Caco-2 (cell line): ENCODE measurements around the gene ENDOG. TPM values are rescaled to one million over a fixed set of nuclear protein-coding genes. Genes with fewer than 3 reads are reported as not detected.
"Not testable (repeated sequence)": the region's sequence is repeated elsewhere in the genome, so short reads cannot be mapped to it uniquely, and the experiment has no call there.

ENCODE experiments used
- BruUV-seq: library from RNA; stranded (reverse); fragments of 400-500 nt; replicated peaks from 2 replicates; lab custom pipeline; 2021; lab: Mats Ljungman, UMichigan
- CTCF ChIA-PET: fragments of 300-600 bp; sonication (Branson Sonifier 250); formaldehyde crosslinking; loops from one replicate; lab custom pipeline; 2022; ENCODE audit warnings: antibody characterized with exemption; lab: Charles Lee
- POLR2A ChIA-PET: fragments of 300-600 bp; sonication (Branson Sonifier 250); formaldehyde crosslinking; loops from one replicate; lab custom pipeline; 2022; ENCODE audit warnings: antibody characterized with exemption; lab: Charles Lee
- DNase-seq, 2 experiments: peaks; one replicate each; pipeline versions ENCODE4 v3.0.0 to v3.0.0-alpha.2; 2020 to 2022
- H3K27me3 ChIP-seq: replicated peaks from 2 replicates; pipeline ENCODE4 v1.6.0; 2011; ENCODE audit warnings: low read length; ENCODE audit not compliant: control insufficient read depth, insufficient read depth
- H3K36me3 ChIP-seq: 2 replicates; pipeline ENCODE4 v1.5.1; 2011; ENCODE audit warnings: low read length; ENCODE audit not compliant: control insufficient read depth, insufficient read depth
- H3K4me1 ChIP-seq: fragments of 250-450 bp; sonication (Bioruptor Pico); 2 replicates; pipeline ENCODE4 v1.5.1; 2020; ENCODE audit warnings: mild to moderate bottlenecking
- H3K4me3 ChIP-seq: 2 replicates; pipeline ENCODE4 v1.5.1; 2011; ENCODE audit warnings: low read depth, mild to moderate bottlenecking, control low read depth, low read length
- H3K9me3 ChIP-seq: fragments of 250-450 bp; sonication (Bioruptor Pico); 2 replicates; pipeline ENCODE4 v1.5.1; 2020; ENCODE audit warnings: mild to moderate bottlenecking, moderate library complexity
- H3K27ac Mint-ChIP-seq: one replicate; pipeline ENCODE4 v1.8.0; 2022; ENCODE audit warnings: mixed read lengths; ENCODE audit not compliant: unreplicated experiment
- H3K27me3 Mint-ChIP-seq: one replicate; pipeline ENCODE4 v1.8.0; 2022; ENCODE audit warnings: mixed read lengths; ENCODE audit not compliant: insufficient read depth, unreplicated experiment
- H3K36me3 Mint-ChIP-seq: one replicate; pipeline ENCODE4 v1.8.0; 2022; ENCODE audit warnings: mild to moderate bottlenecking, mixed read lengths; ENCODE audit not compliant: insufficient read depth, unreplicated experiment
- H3K4me1 Mint-ChIP-seq: one replicate; pipeline ENCODE4 v1.8.0; 2022; ENCODE audit warnings: low read depth, mixed read lengths; ENCODE audit not compliant: unreplicated experiment
- H3K4me3 Mint-ChIP-seq: one replicate; pipeline ENCODE4 v1.8.0; 2022; ENCODE audit warnings: mild to moderate bottlenecking, moderate library complexity, mixed read lengths; ENCODE audit not compliant: unreplicated experiment
- H3K9me3 Mint-ChIP-seq: one replicate; pipeline ENCODE4 v1.8.0; 2022; ENCODE audit warnings: mixed read lengths; ENCODE audit not compliant: unreplicated experiment
- intact Hi-C: fragments of 100-400 bp; cut with micrococcal nuclease; formaldehyde crosslinking; loops from one replicate; pipeline ENCODE4 v1.10.0; 2022; ENCODE audit not compliant: unreplicated experiment
- total RNA-seq: library from RNA; stranded (reverse); gene quantifications from 2 replicates; pipeline ENCODE4 v1.2.3, GENCODE V29; 2022
- TF ChIP-seq, protein P1 (sequence below), 2 experiments: fragments of 200-600 bp in 1 of 2; IDR thresholded peaks; 1 replicate in 1 of 2; 2 replicates in 1 of 2; pipeline versions ENCODE4 v1.5.1 to v1.8.0; 2011 to 2022; ENCODE audit warnings: antibody characterized with exemption in 1 of 2, control low read depth in 1 of 2, inconsistent platforms in 1 of 2, low read depth in 1 of 2, low read length in 1 of 2, mild to moderate bottlenecking in 1 of 2, moderate library complexity in 1 of 2; ENCODE audit not compliant: insufficient read depth in 1 of 2, severe bottlenecking in 1 of 2, unreplicated experiment in 1 of 2

The ENDOG gene
- total RNA-seq, 1 experiment from 2014 or later = 30.0 TPM

DNA sequence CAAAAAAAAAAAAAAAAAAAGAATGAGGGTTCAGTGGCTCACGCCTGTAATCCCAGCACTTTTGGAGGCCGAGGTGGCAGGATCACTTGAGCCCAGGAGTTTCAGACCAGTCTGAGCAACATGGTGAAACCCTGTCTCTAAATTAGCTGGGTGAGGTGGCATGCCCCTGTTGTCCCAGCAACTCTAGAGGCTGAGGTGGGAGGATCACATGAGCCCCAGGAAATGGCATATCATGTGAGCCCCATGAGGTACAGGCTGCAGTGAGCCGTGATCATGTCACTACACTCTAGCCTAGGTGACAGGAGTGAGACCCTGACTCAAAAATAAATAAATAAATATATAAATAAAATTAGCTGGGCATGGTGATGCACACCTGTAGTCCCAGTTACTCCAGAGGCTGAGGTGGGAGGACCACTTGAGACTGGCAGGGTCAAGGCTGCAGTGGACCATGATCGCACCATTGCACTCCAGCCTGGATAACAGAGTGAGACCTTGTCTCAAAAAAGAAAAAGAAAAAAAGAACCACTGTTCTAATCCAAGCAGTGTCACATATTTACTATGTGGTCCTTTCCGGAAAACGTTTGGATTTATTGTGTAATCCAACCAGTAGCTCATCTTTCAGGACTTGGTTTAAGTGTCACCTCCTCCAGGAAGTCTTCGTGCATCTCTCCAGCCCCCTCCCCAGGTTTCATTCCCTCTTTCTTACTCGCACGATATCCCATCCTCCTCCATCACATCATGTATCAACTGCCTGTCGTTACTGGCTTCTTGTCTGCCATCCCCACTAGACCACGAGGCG, 23.6 kb downstream of the ENDOG start:
- H3K4me1 ChIP-seq = peaks cover 38% of the 10 kb centered on the region
- H3K27ac Mint-ChIP-seq = no peak overlapping the region
- CTCF ChIA-PET = no interaction called here
- POLR2A ChIA-PET = no interaction called here
- peaks cover 10% of the 10 kb centered on the region for H3K36me3 Mint-ChIP-seq
- DNase-seq = no peak
- H3K9me3 ChIP-seq = no peaks in the 10 kb centered on the region
- no peaks in the 10 kb centered on the region for H3K36me3 ChIP-seq
- TF ChIP-seq, protein P1, sequence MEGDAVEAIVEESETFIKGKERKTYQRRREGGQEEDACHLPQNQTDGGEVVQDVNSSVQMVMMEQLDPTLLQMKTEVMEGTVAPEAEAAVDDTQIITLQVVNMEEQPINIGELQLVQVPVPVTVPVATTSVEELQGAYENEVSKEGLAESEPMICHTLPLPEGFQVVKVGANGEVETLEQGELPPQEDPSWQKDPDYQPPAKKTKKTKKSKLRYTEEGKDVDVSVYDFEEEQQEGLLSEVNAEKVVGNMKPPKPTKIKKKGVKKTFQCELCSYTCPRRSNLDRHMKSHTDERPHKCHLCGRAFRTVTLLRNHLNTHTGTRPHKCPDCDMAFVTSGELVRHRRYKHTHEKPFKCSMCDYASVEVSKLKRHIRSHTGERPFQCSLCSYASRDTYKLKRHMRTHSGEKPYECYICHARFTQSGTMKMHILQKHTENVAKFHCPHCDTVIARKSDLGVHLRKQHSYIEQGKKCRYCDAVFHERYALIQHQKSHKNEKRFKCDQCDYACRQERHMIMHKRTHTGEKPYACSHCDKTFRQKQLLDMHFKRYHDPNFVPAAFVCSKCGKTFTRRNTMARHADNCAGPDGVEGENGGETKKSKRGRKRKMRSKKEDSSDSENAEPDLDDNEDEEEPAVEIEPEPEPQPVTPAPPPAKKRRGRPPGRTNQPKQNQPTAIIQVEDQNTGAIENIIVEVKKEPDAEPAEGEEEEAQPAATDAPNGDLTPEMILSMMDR (IDR thresholded peaks at IDR 0.05; ENCODE audit: insufficient read depth in 1 of 2, low read depth in 1 of 2, low read length in 1 of 2, severe bottlenecking in 1 of 2, unreplicated experiment in 1 of 2) = no peak
- no peaks in the 10 kb centered on the region for H3K27me3 Mint-ChIP-seq
- no peak overlapping the region for H3K4me3 Mint-ChIP-seq
- BruUV-seq = no TSS peak
- intact Hi-C loops = no loop called here
- no peaks in the 10 kb centered on the region for H3K27me3 ChIP-seq
- no peaks in the 10 kb centered on the region for H3K9me3 Mint-ChIP-seq
- H3K4me1 Mint-ChIP-seq = peaks cover 16% of the 10 kb centered on the region
- no peak overlapping the region for H3K4me3 ChIP-seq

DNA sequence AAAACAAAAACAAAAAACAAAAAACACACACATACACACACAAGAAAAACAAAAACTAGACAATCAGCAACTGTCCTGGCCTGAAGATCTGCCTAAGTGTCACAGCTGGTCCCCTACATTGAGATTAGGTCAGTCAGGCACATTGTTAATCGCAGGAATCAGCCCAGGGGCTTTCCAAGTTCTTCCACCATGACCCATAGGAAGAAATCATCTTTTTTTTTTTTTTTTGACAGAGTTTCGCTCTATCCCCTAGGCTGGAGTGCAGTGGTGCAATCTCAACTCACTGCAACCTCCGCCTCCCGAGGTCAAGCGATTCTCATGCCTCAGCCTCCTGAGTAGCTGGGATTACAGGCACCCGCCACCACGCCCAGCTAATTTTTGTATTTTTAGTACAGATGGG, 24.9 kb downstream of the ENDOG start:
- POLR2A ChIA-PET, H3K27ac Mint-ChIP-seq, H3K4me3 Mint-ChIP-seq, H3K4me3 ChIP-seq, DNase-seq, H3K36me3 ChIP-seq, CTCF ChIA-PET, H3K27me3 Mint-ChIP-seq, H3K27me3 ChIP-seq, intact Hi-C loops, BruUV-seq, H3K9me3 Mint-ChIP-seq, H3K9me3 ChIP-seq: not testable (repeated sequence)
- peaks cover 17% of the 10 kb centered on the region for H3K36me3 Mint-ChIP-seq
- peaks cover 27% of the 10 kb centered on the region for H3K4me1 ChIP-seq
- H3K4me1 Mint-ChIP-seq = peaks cover 11% of the 10 kb centered on the region

DNA sequence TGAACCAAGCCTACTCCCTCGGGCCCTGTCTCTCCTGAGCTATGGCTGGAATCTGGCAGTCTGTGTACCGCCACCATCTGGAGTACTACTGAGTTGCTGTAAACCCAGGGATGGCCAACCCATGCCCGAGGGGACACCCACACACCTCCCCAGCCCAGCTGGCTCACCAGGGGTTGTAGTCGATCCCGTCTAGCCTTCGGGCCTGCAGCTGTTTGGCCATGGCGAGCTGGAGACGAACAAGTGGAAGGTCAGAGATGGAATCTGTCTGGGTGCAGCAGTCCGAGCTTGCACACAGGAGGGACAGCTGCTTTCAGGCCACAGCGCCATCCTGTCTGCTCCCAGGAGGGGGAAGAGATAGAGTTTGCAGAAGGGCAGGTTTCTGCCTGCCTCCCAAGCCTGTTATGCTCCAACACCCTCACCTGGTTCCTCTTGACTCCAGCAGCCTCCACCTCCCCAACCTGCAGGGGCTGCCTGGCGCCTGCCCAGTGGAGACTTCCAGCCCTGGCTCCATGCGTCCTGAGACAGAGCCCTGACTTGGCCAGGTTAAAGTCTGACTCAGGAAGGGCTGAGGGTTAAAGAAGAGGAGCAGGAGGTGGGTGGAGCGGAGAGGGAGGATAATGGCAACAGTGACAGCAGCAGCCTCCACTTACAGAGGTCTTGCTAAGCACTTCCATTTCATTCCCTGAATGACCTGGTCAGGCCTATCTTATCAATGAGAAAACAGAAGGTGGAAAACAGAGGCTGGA, 27.1 kb downstream of the ENDOG start:
- H3K9me3 Mint-ChIP-seq = peaks cover 9% of the 10 kb centered on the region
- no peaks in the 10 kb centered on the region for H3K27me3 Mint-ChIP-seq
- peaks cover 4% of the 10 kb centered on the region for H3K4me1 Mint-ChIP-seq
- peaks cover 17% of the 10 kb centered on the region for H3K4me1 ChIP-seq
- peaks cover 14% of the 10 kb centered on the region for H3K36me3 Mint-ChIP-seq
- H3K9me3 ChIP-seq = no peaks in the 10 kb centered on the region
- no peak overlapping the region for H3K4me3 Mint-ChIP-seq
- CTCF ChIA-PET = interaction anchor here (0.5 to 1.5 kb wide), 6 partner anchors 13 to 74 kb away, joined by 3 to 6 read pairs (median 3); partner anchors contain the start of gene ENDOG
- H3K27ac Mint-ChIP-seq = peak overlapping the region; percentile 48
- intact Hi-C loops = no loop called here
- TF ChIP-seq, protein P1 (IDR thresholded peaks at IDR 0.05; ENCODE audit: insufficient read depth in 1 of 2, low read depth in 1 of 2, low read length in 1 of 2, severe bottlenecking in 1 of 2, unreplicated experiment in 1 of 2) = no peak
- POLR2A ChIA-PET = interaction anchor here (0.6 to 1.5 kb wide), 5 partner anchors 16 to 155 kb away, joined by 3 to 7 read pairs (median 3); partner anchors contain the start of genes ENDOG, SPOUT1 and ZDHHC12
- no TSS peak for BruUV-seq
- no peaks in the 10 kb centered on the region for H3K36me3 ChIP-seq
- peak; percentile 48 to 82 for DNase-seq
- no peaks in the 10 kb centered on the region for H3K27me3 ChIP-seq
- H3K4me3 ChIP-seq = no peak overlapping the region
